ENCODE measurements around the gene TNNT2. TPM values are rescaled to one million over a fixed set of nuclear protein-coding genes. Genes with fewer than 3 reads are reported as not detected.

Gene TNNT2
- total RNA-seq, 1 experiment from 2014 or later, result 6.4 TPM

GRCh38 chr1:201324821-201325677 lies 52.4 kb downstream of the TNNT2 start:
- intact Hi-C loops (cut with micrococcal nuclease; ENCODE audit: unreplicated experiment), result no loop called here
- H3F3A ChIP-seq (ENCODE audit: insufficient read depth, low read depth), result no peaks in the 10 kb centered on the region
- no peak overlapping the region for H2AFZ ChIP-seq
- no peaks in the 10 kb centered on the region for H3K9me2 ChIP-seq (ENCODE audit: insufficient read depth)
- TF ChIP-seq EZH2 (IDR thresholded peaks at IDR 0.05; ENCODE audit: low read depth) (no peak), CTCF (conservative IDR thresholded peaks at IDR 0.05) (no peak)
- H3K79me2 ChIP-seq (ENCODE audit: low read depth), result no peaks in the 10 kb centered on the region
- ChIA-PET CTCF (no interaction called here), POLR2A (ENCODE audit: unreplicated experiment) (no interaction called here)
- H3K36me3 ChIP-seq (ENCODE audit: low read depth), result no peaks in the 10 kb centered on the region
- H3K9me3 ChIP-seq (ENCODE audit: insufficient read depth, low read depth), result no peaks in the 10 kb centered on the region
- no peak overlapping the region for H3K4me2 ChIP-seq
- H3K27ac ChIP-seq, result no peak overlapping the region
- no peak overlapping the region for H3K4me3 ChIP-seq
- no peaks in the 10 kb centered on the region for H4K20me1 ChIP-seq (ENCODE audit: insufficient read depth)
- H3K4me1 ChIP-seq (replicated peaks; ENCODE audit: insufficient read depth), result no peaks in the 10 kb centered on the region
- BruUV-seq (replicated peaks), result no TSS peak
- peak in 1 of 2 experiments; percentile 24 for DNase-seq
- peaks cover 18% of the 10 kb centered on the region for H3K27me3 ChIP-seq (ENCODE audit: insufficient read depth, low read depth)

- H3K9me3 ChIP-seq (ENCODE audit: insufficient read depth, low read depth), result no peaks in the 10 kb centered on the region
- no peak overlapping the region for H3K4me3 ChIP-seq
- no peak for TF ChIP-seq EZH2 (IDR thresholded peaks at IDR 0.05; ENCODE audit: low read depth)
- no peak for TF ChIP-seq CTCF (conservative IDR thresholded peaks at IDR 0.05)
- no peaks in the 10 kb centered on the region for H3K36me3 ChIP-seq (ENCODE audit: low read depth)
- no peaks in the 10 kb centered on the region for H3K9me2 ChIP-seq (ENCODE audit: insufficient read depth)
- no peak overlapping the region for H3K27ac ChIP-seq
- no peaks in the 10 kb centered on the region for H4K20me1 ChIP-seq (ENCODE audit: insufficient read depth)
- DNase-seq, result no peak
- peaks cover 18% of the 10 kb centered on the region for H3K27me3 ChIP-seq (ENCODE audit: insufficient read depth, low read depth)
- no TSS peak for BruUV-seq (replicated peaks)
- CTCF ChIA-PET, result interaction anchor here (0.6 kb wide), 1 partner anchor 329 kb away, joined by 3 read pairs; no protein-coding TSS in a partner anchor
- H2AFZ ChIP-seq, result no peak overlapping the region
- POLR2A ChIA-PET (ENCODE audit: unreplicated experiment), result no interaction called here
- no peaks in the 10 kb centered on the region for H3K79me2 ChIP-seq (ENCODE audit: low read depth)
- no peaks in the 10 kb centered on the region for H3K4me1 ChIP-seq (replicated peaks; ENCODE audit: insufficient read depth)
- H3F3A ChIP-seq (ENCODE audit: insufficient read depth, low read depth), result no peaks in the 10 kb centered on the region
- no peak overlapping the region for H3K4me2 ChIP-seq
- intact Hi-C loops (cut with micrococcal nuclease; ENCODE audit: unreplicated experiment), result no loop called here
These were observed 53.2 kb downstream of the TNNT2 start for GRCh38 chr1:201324306-201324705.

- H4K20me1 ChIP-seq (ENCODE audit: insufficient read depth), result no peaks in the 10 kb centered on the region
- intact Hi-C loops (cut with micrococcal nuclease; ENCODE audit: unreplicated experiment), result no loop called here
- CTCF ChIA-PET, result interaction anchor here (0.5 kb wide), 1 partner anchor 26 kb away, joined by 5 read pairs; no protein-coding TSS in a partner anchor
These were observed 54.6 kb downstream of the TNNT2 start for GRCh38 chr1:201322653-201323510.

More at GRCh38 chr1:201322653-201323510, 54.6 kb downstream of the TNNT2 start:
- H3K27me3 ChIP-seq (ENCODE audit: insufficient read depth, low read depth), result peaks cover 18% of the 10 kb centered on the region
- no peak overlapping the region for H3K4me3 ChIP-seq
- BruUV-seq (replicated peaks), result no TSS peak
- POLR2A ChIA-PET (ENCODE audit: unreplicated experiment), result no interaction called here
- H3K36me3 ChIP-seq (ENCODE audit: low read depth), result no peaks in the 10 kb centered on the region
- no peaks in the 10 kb centered on the region for H3F3A ChIP-seq (ENCODE audit: insufficient read depth, low read depth)
- TF ChIP-seq EZH2 (IDR thresholded peaks at IDR 0.05; ENCODE audit: low read depth), result no peak
- TF ChIP-seq CTCF (conservative IDR thresholded peaks at IDR 0.05), result no peak
- H3K79me2 ChIP-seq (ENCODE audit: low read depth), result no peaks in the 10 kb centered on the region
- no peaks in the 10 kb centered on the region for H3K4me1 ChIP-seq (replicated peaks; ENCODE audit: insufficient read depth)
- no peaks in the 10 kb centered on the region for H3K9me2 ChIP-seq (ENCODE audit: insufficient read depth)
- no peak overlapping the region for H3K27ac ChIP-seq
- H3K9me3 ChIP-seq (ENCODE audit: insufficient read depth, low read depth), result no peaks in the 10 kb centered on the region
- H2AFZ ChIP-seq, result no peak overlapping the region
- no peak overlapping the region for H3K4me2 ChIP-seq
- DNase-seq, result no peak

All from PC-9 (cell line).